ENCODE results near the gene XAGE2.

GRCh38 chrX:52363247-52363883, 5.5 kb upstream of the XAGE2 start:
- TF ChIP-seq POLR2A (IDR thresholded peaks at IDR 0.05) (no peak), CTCF (IDR thresholded peaks at IDR 0.05) (no peak)
